HFF-Myc (cell line): ENCODE data around the gene WDR62.

ENCODE experiments used
- DNase-seq: peaks from one replicate; pipeline ENCODE4 v3.0.0-alpha.2; 2011; ENCODE audit warnings: low read depth; ENCODE audit errors: extremely low read depth
- H3K4me3 ChIP-seq: replicated peaks from 2 replicates; pipeline ENCODE4 v1.5.1; 2011; ENCODE audit warnings: low read depth, mild to moderate bottlenecking, control low read depth, low read length
- CTCF ChIP-seq: IDR thresholded peaks from 2 replicates; pipeline ENCODE4 v1.5.1; 2012; ENCODE audit warnings: mild to moderate bottlenecking, low read depth, low read length, control low read depth; ENCODE audit errors: missing control alignments

WDR62 gene

GRCh38 chr19:36054733-36055686 is at the start of gene WDR62:
TSS of gene WDR62 (plus strand) at chr19:36054897. CDS start at chr19:36054972, 75 bp downstream.
- peak within 1 kb of the TSS; percentile 72 for H3K4me3 ChIP-seq
- TF ChIP-seq CTCF = no peak
- DNase-seq = no peak

DNA sequence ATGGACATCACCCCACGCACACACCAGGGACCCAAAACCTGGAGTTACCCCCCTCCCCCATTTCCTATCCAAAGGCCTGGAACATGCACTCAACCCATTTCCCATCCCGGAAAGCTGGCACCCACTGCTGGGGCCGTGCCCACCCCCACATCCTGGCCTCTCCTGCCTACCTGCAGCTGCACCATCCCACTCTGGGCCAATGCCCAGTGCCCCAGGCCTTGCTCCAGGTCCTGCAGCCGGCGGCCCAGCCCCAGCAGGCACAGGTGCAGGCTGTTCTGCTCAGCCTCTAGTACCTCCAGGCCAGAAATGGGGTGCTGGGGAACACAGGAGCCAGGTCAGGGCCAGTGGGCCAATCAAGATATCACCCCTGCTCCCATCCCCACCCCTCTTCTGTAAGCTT is 47.7 kb upstream of the WDR62 start:
- DNase-seq = no peak
- H3K4me3 ChIP-seq = no peak overlapping the region
- no peak for TF ChIP-seq CTCF

GRCh38 chr19:36008336-36008978 is 46.2 kb upstream of the WDR62 start, which contains the start of gene SYNE4:
TSS of gene SYNE4 (minus strand) at chr19:36008813. CDS start at chr19:36008681, 132 bp downstream.
- H3K4me3 ChIP-seq = peak within 1 kb of the TSS; percentile 26
- TF ChIP-seq CTCF = no peak
- DNase-seq = no peak

DNA sequence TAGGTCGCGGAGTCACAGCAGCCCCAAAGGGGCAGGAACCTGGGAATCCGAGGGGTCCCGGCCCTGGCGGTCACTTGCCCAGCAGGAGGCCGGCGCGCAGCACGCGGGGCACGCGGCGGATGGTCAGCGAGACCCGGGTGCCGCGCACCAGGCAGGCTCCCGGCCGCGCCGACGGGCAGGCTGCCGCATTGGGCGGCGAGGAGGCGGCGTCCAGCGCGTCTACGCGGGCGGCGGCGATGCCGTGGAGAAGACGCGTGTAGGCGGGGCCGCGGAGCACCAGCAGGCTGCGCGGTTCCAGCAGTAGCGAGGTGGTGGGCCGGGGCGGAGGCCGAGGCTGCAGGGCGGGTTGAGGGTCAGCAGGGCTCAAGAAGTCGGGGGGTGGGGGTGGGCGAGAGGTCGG is 45.5 kb upstream of the WDR62 start:
- TF ChIP-seq CTCF = no peak

GRCh38 chr19:36009633-36010379 is 44.9 kb upstream of the WDR62 start:
- H3K4me3 ChIP-seq = peak overlapping the region; percentile 26; the same call in 1 of the 2 replicates

More for the DNA sequence above, 45.5 kb upstream of the WDR62 start:
- no peak for DNase-seq
- H3K4me3 ChIP-seq = peak overlapping the region; percentile 26

More at GRCh38 chr19:36009633-36010379, 44.9 kb upstream of the WDR62 start:
- no peak for TF ChIP-seq CTCF
- no peak for DNase-seq
